Liver (tissue), 9 donors: ENCODE results near the gene PSME3IP1. TPM values are rescaled to one million over a fixed set of nuclear protein-coding genes. Genes with fewer than 3 reads are reported as not detected.

Experiments used
- DNase-seq: peaks from one replicate; pipeline ENCODE4 v3.0.0-alpha.2; 2017; ENCODE audit warnings: low spot score
- H3K27ac ChIP-seq, 2 donors: one replicate each; pipeline ENCODE4 v1.7.0; 2013; ENCODE audit warnings: inconsistent platforms in 2 of 2, low read length in 2 of 2, control low read depth in 1 of 2, low read depth in 1 of 2, mild to moderate bottlenecking in 1 of 2
- H3K27me3 ChIP-seq, 4 donors: one replicate each; pipeline versions ENCODE4 v1.6.1 to v1.7.0; 2013; ENCODE audit warnings: low read length in 3 of 4, inconsistent platforms in 1 of 4, mild to moderate bottlenecking in 1 of 4, moderate library complexity in 1 of 4; ENCODE audit not compliant: control insufficient read depth in 4 of 4, insufficient read depth in 4 of 4
- H3K36me3 ChIP-seq, 4 donors: one replicate each; pipeline versions ENCODE4 v1.6.1 to v1.7.0; 2013; ENCODE audit warnings: low read length in 3 of 4, mild to moderate bottlenecking in 3 of 4, low read depth in 1 of 4, moderate library complexity in 1 of 4; ENCODE audit not compliant: control insufficient read depth in 4 of 4, insufficient read depth in 3 of 4
- H3K4me1 ChIP-seq, 4 donors: one replicate each; pipeline versions ENCODE4 v1.6.1 to v1.7.0; 2013; ENCODE audit warnings: low read length in 3 of 4, mild to moderate bottlenecking in 3 of 4, moderate library complexity in 1 of 4; ENCODE audit not compliant: control insufficient read depth in 4 of 4, insufficient read depth in 4 of 4
- H3K4me3 ChIP-seq, 3 donors: one replicate each; pipeline versions ENCODE4 v1.6.1 to v1.7.0; 2013; ENCODE audit warnings: low read length in 3 of 3, control low read depth in 1 of 3, low read depth in 1 of 3, mild to moderate bottlenecking in 1 of 3
- H3K9ac ChIP-seq, 2 donors: one replicate each; pipeline ENCODE4 v1.7.0; 2013; ENCODE audit warnings: low read length in 2 of 2, mild to moderate bottlenecking in 2 of 2, moderate library complexity in 2 of 2, control low read depth in 1 of 2, low read depth in 1 of 2
- H3K9me3 ChIP-seq, 4 donors: one replicate each; pipeline versions ENCODE4 v1.6.1 to v1.7.0; 2013; ENCODE audit warnings: low read length in 3 of 4; ENCODE audit not compliant: control insufficient read depth in 4 of 4
- ATF3 ChIP-seq: IDR thresholded peaks from 2 replicates; pipeline ENCODE4 v1.6.1; 2016; ENCODE audit warnings: antibody characterized with exemption
- EGR1 ChIP-seq, 2 donors: IDR thresholded peaks; 2 replicates each; pipeline ENCODE4 v1.6.1; 2016 to 2018; ENCODE audit warnings: antibody characterized with exemption in 2 of 2, low read depth in 2 of 2
- FOXA1 ChIP-seq: IDR thresholded peaks from 2 replicates; pipeline ENCODE4 v1.6.1; 2016; ENCODE audit warnings: antibody characterized with exemption
- FOXA2 ChIP-seq: IDR thresholded peaks from 2 replicates; pipeline ENCODE4 v1.6.1; 2016; ENCODE audit warnings: antibody characterized with exemption
- GABPA ChIP-seq, 2 donors: IDR thresholded peaks in 1 of 2; conservative IDR thresholded peaks in 1 of 2; 2 replicates each; pipeline ENCODE4 v1.6.1; 2016; ENCODE audit warnings: antibody characterized with exemption in 2 of 2, mild to moderate bottlenecking in 1 of 2, moderate library complexity in 1 of 2
- HNF4A ChIP-seq, 2 donors: conservative IDR thresholded peaks; 2 replicates each; pipeline ENCODE4 v1.6.1; 2016; ENCODE audit warnings: antibody characterized with exemption in 2 of 2, mild to moderate bottlenecking in 2 of 2
- HNF4G ChIP-seq: IDR thresholded peaks from 2 replicates; pipeline ENCODE4 v1.6.1; 2016; ENCODE audit warnings: antibody characterized with exemption
- JUND ChIP-seq, 2 donors: IDR thresholded peaks; 2 replicates each; pipeline ENCODE4 v1.6.1; 2016; ENCODE audit warnings: antibody characterized with exemption in 2 of 2
- MAX ChIP-seq: IDR thresholded peaks from 2 replicates; pipeline ENCODE4 v1.6.1; 2016; ENCODE audit warnings: antibody characterized with exemption
- NR2F2 ChIP-seq: IDR thresholded peaks from 2 replicates; pipeline ENCODE4 v1.6.1; 2016; ENCODE audit warnings: antibody characterized with exemption
- RAD21 ChIP-seq, 2 donors: IDR thresholded peaks; 2 replicates each; pipeline ENCODE4 v1.6.1; 2016; ENCODE audit warnings: antibody characterized with exemption in 2 of 2, mild to moderate bottlenecking in 2 of 2
- RXRA ChIP-seq, 2 donors: IDR thresholded peaks; 2 replicates each; pipeline ENCODE4 v1.6.1; 2017 to 2018; ENCODE audit warnings: antibody characterized with exemption in 2 of 2, mild to moderate bottlenecking in 1 of 2
- SP1 ChIP-seq: IDR thresholded peaks from 2 replicates; pipeline ENCODE4 v1.6.1; 2018; ENCODE audit warnings: antibody characterized with exemption, mild to moderate bottlenecking
- TAF1 ChIP-seq: conservative IDR thresholded peaks from 2 replicates; pipeline ENCODE4 v1.6.1; 2016; ENCODE audit warnings: antibody characterized with exemption, mild to moderate bottlenecking
- YY1 ChIP-seq: IDR thresholded peaks from 2 replicates; pipeline ENCODE4 v1.6.1; 2016; ENCODE audit warnings: antibody characterized with exemption, mild to moderate bottlenecking
- WGBS: extraction: QIAGEN DNeasy Blood & Tissue Kit; methylation state at CpG from one replicate; pipeline ENCODE4 v1.1.7; 2013; 5-methylcytosine and 5-hydroxymethylcytosine counted together
- polyA plus RNA-seq, 2 donors: library from polyadenylated mRNA; stranded (reverse) in 1 of 2; unstranded in 1 of 2; fragments of 200-250 nt in 1 of 2; fragments of >200 nt in 1 of 2; fragmentation: Nextera tagmentation in 1 of 2; extraction: Ambion mirVana in 1 of 2; gene quantifications; one replicate each; pipeline versions ENCODE4 v1.2.1 to v1.2.3, GENCODE V29; 2013 to 2015
- total RNA-seq, 2 donors: library from RNA; depleted of rRNA; stranded (reverse); fragments of >200 nt; gene quantifications; one replicate each; pipeline ENCODE4 v1.2.3, GENCODE V29; 2014
- TF ChIP-seq, protein P1 (sequence below): fragments of 150-350 bp; IDR thresholded peaks from 2 replicates; pipeline ENCODE4 v1.5.1; 2017; ENCODE audit warnings: improper control_type of control experiment, low read depth, low read length; ENCODE audit not compliant: missing input control
- TF ChIP-seq, protein P2 (sequence below): IDR thresholded peaks from 2 replicates; pipeline ENCODE4 v1.6.1; 2016; ENCODE audit warnings: antibody characterized with exemption
- TF ChIP-seq, protein P3 (sequence below): IDR thresholded peaks from 2 replicates; pipeline ENCODE4 v1.6.1; 2016; ENCODE audit warnings: antibody characterized with exemption, mild to moderate bottlenecking
- donor health status: healthy.
- donor health status: healthy.
- donor health status: healthy.
- donor health status: healthy.
- donor health status: healthy.

PSME3IP1 gene, protein sequence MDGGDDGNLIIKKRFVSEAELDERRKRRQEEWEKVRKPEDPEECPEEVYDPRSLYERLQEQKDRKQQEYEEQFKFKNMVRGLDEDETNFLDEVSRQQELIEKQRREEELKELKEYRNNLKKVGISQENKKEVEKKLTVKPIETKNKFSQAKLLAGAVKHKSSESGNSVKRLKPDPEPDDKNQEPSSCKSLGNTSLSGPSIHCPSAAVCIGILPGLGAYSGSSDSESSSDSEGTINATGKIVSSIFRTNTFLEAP
- total RNA-seq: 10 to 100 TPM; 26.5 to 34.7 TPM
- 10 to 100 TPM; 25.0 to 25.1 TPM for polyA plus RNA-seq

- Histone ChIP-seq H3K4me3 (peak within 1 kb of the TSS; percentile 87 to 95 (median 92)), H3K4me1 (peaks cover 4 to 33% (median 15%) of the 10 kb centered on the region in 4 donors), H3K9ac (peak within 1 kb of the TSS; percentile 73 to 83), H3K36me3 (no peaks in the 10 kb centered on the region), H3K9me3 (no peaks in the 10 kb centered on the region), H3K27ac (peak within 1 kb of the TSS; percentile 91 to 93), H3K27me3 (no peaks in the 10 kb centered on the region)
- TF ChIP-seq YY1 (peak; percentile 98), SP1 (peak; percentile 87), HNF4A (conservative IDR thresholded peaks at IDR 0.05) (peak in 1 of 2 donors; percentile 33), HNF4G (no peak), NR2F2 (no peak), RAD21 (IDR thresholded peaks at IDR 0.05) (peak in 1 of 2 donors; percentile 15), MAX (peak; percentile 61), FOXA2 (no peak), TAF1 (no peak), JUND (IDR thresholded peaks at IDR 0.05) (peak in 1 of 2 donors; percentile 52), ATF3 (no peak), FOXA1 (no peak), RXRA (IDR thresholded peaks at IDR 0.05) (peak in 1 of 2 donors; percentile 23), EGR1 (IDR thresholded peaks at IDR 0.05; ENCODE audit: low read depth in 2 of 2) (peak; percentile 78 to 86), GABPA (IDR thresholded peaks at IDR 0.05 in 1 of 2, conservative IDR thresholded peaks at IDR 0.05 in 1 of 2) (peak; percentile 88 to 97)
- TF ChIP-seq, protein P1, sequence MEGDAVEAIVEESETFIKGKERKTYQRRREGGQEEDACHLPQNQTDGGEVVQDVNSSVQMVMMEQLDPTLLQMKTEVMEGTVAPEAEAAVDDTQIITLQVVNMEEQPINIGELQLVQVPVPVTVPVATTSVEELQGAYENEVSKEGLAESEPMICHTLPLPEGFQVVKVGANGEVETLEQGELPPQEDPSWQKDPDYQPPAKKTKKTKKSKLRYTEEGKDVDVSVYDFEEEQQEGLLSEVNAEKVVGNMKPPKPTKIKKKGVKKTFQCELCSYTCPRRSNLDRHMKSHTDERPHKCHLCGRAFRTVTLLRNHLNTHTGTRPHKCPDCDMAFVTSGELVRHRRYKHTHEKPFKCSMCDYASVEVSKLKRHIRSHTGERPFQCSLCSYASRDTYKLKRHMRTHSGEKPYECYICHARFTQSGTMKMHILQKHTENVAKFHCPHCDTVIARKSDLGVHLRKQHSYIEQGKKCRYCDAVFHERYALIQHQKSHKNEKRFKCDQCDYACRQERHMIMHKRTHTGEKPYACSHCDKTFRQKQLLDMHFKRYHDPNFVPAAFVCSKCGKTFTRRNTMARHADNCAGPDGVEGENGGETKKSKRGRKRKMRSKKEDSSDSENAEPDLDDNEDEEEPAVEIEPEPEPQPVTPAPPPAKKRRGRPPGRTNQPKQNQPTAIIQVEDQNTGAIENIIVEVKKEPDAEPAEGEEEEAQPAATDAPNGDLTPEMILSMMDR: no peak
- TF ChIP-seq, protein P2, sequence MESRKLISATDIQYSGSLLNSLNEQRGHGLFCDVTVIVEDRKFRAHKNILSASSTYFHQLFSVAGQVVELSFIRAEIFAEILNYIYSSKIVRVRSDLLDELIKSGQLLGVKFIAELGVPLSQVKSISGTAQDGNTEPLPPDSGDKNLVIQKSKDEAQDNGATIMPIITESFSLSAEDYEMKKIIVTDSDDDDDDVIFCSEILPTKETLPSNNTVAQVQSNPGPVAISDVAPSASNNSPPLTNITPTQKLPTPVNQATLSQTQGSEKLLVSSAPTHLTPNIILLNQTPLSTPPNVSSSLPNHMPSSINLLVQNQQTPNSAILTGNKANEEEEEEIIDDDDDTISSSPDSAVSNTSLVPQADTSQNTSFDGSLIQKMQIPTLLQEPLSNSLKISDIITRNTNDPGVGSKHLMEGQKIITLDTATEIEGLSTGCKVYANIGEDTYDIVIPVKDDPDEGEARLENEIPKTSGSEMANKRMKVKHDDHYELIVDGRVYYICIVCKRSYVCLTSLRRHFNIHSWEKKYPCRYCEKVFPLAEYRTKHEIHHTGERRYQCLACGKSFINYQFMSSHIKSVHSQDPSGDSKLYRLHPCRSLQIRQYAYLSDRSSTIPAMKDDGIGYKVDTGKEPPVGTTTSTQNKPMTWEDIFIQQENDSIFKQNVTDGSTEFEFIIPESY: peak; percentile 64
- TF ChIP-seq, protein P3, sequence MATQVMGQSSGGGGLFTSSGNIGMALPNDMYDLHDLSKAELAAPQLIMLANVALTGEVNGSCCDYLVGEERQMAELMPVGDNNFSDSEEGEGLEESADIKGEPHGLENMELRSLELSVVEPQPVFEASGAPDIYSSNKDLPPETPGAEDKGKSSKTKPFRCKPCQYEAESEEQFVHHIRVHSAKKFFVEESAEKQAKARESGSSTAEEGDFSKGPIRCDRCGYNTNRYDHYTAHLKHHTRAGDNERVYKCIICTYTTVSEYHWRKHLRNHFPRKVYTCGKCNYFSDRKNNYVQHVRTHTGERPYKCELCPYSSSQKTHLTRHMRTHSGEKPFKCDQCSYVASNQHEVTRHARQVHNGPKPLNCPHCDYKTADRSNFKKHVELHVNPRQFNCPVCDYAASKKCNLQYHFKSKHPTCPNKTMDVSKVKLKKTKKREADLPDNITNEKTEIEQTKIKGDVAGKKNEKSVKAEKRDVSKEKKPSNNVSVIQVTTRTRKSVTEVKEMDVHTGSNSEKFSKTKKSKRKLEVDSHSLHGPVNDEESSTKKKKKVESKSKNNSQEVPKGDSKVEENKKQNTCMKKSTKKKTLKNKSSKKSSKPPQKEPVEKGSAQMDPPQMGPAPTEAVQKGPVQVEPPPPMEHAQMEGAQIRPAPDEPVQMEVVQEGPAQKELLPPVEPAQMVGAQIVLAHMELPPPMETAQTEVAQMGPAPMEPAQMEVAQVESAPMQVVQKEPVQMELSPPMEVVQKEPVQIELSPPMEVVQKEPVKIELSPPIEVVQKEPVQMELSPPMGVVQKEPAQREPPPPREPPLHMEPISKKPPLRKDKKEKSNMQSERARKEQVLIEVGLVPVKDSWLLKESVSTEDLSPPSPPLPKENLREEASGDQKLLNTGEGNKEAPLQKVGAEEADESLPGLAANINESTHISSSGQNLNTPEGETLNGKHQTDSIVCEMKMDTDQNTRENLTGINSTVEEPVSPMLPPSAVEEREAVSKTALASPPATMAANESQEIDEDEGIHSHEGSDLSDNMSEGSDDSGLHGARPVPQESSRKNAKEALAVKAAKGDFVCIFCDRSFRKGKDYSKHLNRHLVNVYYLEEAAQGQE: peak; percentile 40
- WGBS: under 1% methylated on average over 64 of the region's 64 CpGs
- DNase-seq: peak; percentile 98
Measured at GRCh38 chr16:57185945-57186871, at the start of gene PSME3IP1, which contains the start of gene RSPRY1. Gene PSME3IP1, minus strand, starts transcription at chr16:57186039. Its CDS starts 12,185 bp downstream, at chr16:57173854. Gene RSPRY1, plus strand, starts transcription at chr16:57186329. Its CDS starts 18,330 bp downstream, at chr16:57204659.
